AG09309 (cell line): ENCODE results near the gene AHRR.
A peak's percentile ranks its signal among the peaks of the same experiment; 100 is the strongest.

Experiments used
- DNase-seq: peaks from one replicate; pipeline ENCODE4 v3.0.0-alpha.2; 2010; ENCODE audit warnings: low read depth
- H3K4me3 ChIP-seq: 2 replicates; pipeline ENCODE4 v1.5.1; 2011; ENCODE audit warnings: mild to moderate bottlenecking, low read depth, low read length, moderate library complexity; ENCODE audit not compliant: control insufficient read depth
- CTCF ChIP-seq: IDR thresholded peaks from 2 replicates; pipeline ENCODE4 v1.5.1; 2011; ENCODE audit warnings: mild to moderate bottlenecking, low read depth, low read length, inconsistent platforms; ENCODE audit not compliant: insufficient read depth, control insufficient read depth; ENCODE audit errors: missing control alignments

AHRR gene

DNA sequence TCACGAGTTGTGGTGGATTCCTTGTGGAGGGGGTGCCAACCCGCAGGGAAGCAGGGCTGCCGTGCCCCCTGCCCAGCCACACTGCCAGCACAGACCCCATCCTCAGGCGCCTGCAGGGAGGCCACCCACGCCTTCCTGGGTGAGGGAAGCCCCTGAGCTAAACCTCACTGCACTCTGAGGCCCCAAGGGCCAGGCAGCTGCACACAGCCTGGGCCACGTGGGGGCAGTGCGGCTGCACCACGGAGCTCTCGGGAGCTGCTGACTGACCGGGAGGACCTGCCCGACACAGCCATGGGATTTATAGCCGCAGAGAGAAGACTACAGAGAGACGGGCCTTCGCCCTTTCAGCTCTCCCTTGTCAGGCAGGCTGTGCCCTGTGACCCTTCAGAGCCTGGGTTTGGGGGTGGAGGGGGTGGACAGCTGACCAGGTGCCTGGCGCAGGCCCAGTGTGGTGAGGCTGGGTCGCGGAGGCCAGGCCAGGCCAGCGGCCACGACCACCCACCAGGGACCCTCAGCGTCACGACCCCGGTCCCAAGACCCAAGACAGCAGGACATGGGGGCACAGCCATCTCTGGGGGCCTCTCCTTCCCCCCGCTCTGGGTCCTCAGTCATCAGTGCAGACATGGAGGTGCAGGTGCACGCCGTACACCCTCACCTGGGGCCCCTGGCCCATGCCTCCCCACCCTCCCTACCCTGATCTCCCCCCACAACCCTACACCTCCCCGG lies 4.3 kb upstream of the AHRR start:
- peak; percentile 95 for TF ChIP-seq CTCF
- H3K4me3 ChIP-seq = no peak overlapping the region
- peak; percentile 33 for DNase-seq

DNA sequence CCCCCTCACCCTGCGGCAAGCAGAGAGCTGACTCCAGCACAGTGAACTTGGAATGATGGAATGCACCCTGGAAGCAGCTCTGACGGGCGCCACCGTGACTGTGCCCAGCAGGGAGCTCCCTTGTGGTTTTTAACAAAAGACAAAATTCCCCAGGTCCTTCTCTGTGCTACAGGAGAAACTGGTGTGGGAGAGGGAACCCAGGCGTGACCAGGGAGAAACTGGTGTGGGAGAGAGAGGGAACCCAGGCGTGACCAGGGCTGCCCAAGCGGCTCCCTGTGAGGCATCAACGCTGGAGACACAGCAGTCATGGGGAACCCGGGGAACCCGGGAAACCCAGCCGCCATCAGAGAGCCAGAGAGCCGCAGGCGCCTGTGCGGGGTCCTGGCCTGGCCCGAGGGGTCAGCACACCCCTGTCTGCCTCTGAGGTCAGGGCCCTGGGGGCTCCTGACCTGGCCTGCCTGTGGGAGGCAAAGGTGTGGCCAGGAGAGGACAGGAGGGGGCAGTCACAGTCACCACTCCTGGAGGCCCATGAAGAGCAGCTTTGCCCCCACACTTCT lies 3.1 kb upstream of the AHRR start:
- TF ChIP-seq CTCF = no peak
- DNase-seq = peak; percentile 40
- no peak overlapping the region for H3K4me3 ChIP-seq

GRCh38 chr5:318931-319601 lies 2.4 kb upstream of the AHRR start:
- H3K4me3 ChIP-seq = no peak overlapping the region
- no peak for DNase-seq
- TF ChIP-seq CTCF = no peak

- no peak for DNase-seq
- TF ChIP-seq CTCF = no peak
- H3K4me3 ChIP-seq = peak overlapping the region; percentile 64
Observed at GRCh38 chr5:320524-321229, 837 bp upstream of the AHRR start.

DNA sequence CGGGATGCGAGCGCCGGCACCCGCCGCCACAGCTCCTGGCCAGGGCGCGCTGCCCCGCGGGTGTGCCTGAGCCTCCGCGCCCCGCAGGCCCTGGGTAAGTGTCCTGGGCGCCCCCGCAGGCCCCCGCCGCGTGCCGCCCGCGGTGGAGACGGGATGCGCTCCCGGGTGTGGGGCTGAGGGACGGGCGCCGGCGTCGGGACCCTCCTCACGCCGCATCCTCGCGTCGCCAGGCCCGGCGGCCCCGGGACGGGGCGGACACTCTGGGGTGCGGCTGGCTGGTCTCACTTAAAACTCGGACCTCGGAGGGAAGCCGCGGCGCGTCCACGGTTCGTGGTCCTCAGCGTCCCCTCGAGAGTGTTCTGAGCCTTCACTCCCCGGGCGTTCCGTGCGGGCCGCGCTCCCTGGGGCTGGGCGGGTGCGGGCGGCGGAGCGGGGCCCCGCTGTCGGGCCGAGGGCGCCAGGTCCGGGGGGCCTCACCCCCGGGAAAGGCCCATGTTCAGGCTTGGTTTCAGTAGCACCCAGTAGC lies 275 bp downstream of the AHRR start:
- TF ChIP-seq CTCF = no peak
- no peak for DNase-seq
- H3K4me3 ChIP-seq = peak overlapping the region; percentile 94

DNA sequence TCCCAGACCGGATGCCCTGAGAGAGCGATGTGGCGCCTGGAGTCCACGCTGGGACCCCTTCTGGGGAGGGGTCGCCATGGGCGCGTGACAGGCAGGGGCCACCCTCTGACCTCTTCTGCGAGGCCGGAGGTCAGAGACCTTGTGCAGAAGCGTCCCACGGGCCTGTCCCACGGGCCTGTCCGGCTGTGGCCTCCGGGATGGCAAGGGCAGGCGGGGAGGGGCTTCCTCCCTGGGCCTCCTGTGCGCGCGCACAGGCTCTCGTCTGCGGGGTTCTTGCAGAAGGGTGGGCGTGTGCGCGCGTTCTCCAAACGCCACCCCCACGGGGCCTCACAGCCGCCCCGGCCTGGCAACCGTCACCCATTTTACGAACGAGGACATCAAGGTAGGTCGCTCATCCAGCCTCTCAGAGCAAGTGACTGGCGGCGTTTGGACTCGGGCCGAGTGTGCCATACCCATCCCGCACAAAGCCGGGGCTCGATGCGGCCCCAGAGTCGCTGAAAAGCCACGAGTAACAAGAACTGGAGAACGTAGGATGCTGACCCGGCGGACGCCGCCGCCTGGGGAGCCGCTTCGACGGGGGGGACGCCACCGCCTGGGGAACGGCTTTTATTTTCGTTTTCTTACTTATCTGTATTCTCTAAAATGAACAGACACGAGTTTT lies 897 bp downstream of the AHRR start:
- H3K4me3 ChIP-seq = peak overlapping the region; percentile 94
- TF ChIP-seq CTCF = no peak
- no peak for DNase-seq
